Umbilical cord (tissue), 2 donors: ENCODE results near the gene PARP3. TPM values are rescaled to one million over a fixed set of nuclear protein-coding genes. Genes with fewer than 3 reads are reported as not detected.

Experiments
- DNase-seq: peaks from one replicate; pipeline ENCODE4 v3.0.0-alpha.2; 2015; ENCODE audit warnings: low spot score
- total RNA-seq: library from RNA; depleted of rRNA; stranded (reverse); fragments of >200 nt; gene quantifications from one replicate; pipeline ENCODE4 v1.2.3, GENCODE V29; 2014; ENCODE audit warnings: low replicate concordance; ENCODE audit not compliant: insufficient read depth

Gene PARP3
- total RNA-seq, 1 donor from 2014 or later, result 5.5 TPM

GRCh38 chr3:51934139-51934850 is 7.9 kb upstream of the PARP3 start:
- no peak for DNase-seq

- no peak for DNase-seq
Measured at GRCh38 chr3:51934991-51935885, 6.9 kb upstream of the PARP3 start.

GRCh38 chr3:51935886-51936755 is 6.0 kb upstream of the PARP3 start:
- DNase-seq, result no peak

GRCh38 chr3:51937014-51937413 is 5.1 kb upstream of the PARP3 start:
- no peak for DNase-seq

- no peak for DNase-seq
Measured at GRCh38 chr3:51937611-51938450, 4.3 kb upstream of the PARP3 start.

GRCh38 chr3:51938780-51939425 is 3.3 kb upstream of the PARP3 start:
- DNase-seq, result no peak

GRCh38 chr3:51940648-51941462 is 1.3 kb upstream of the PARP3 start:
- DNase-seq, result no peak

GRCh38 chr3:51941463-51941797 is 733 bp upstream of the PARP3 start:
- DNase-seq, result no peak

- DNase-seq, result peak; percentile 43
Measured at GRCh38 chr3:51942603-51943450, 664 bp downstream of the PARP3 start.

- DNase-seq, result no peak
Measured at GRCh38 chr3:51943451-51944391, 1.6 kb downstream of the PARP3 start.

GRCh38 chr3:51944451-51945021 is 2.4 kb downstream of the PARP3 start:
- DNase-seq, result no peak

GRCh38 chr3:51945031-51945840 is 3.1 kb downstream of the PARP3 start:
- no peak for DNase-seq

- DNase-seq, result no peak
Measured at GRCh38 chr3:51945926-51946705, 4.0 kb downstream of the PARP3 start.

- no peak for DNase-seq
Measured at GRCh38 chr3:51946796-51947195, 4.6 kb downstream of the PARP3 start.

GRCh38 chr3:51947215-51947900 is 5.2 kb downstream of the PARP3 start:
- DNase-seq, result no peak
